Measurements from ENCODE around the gene TRAK2.

- no peak for TF ChIP-seq EZH2 (IDR thresholded peaks at IDR 0.05; ENCODE audit: low read depth, unreplicated experiment)
- no peak for TF ChIP-seq CTCF (conservative IDR thresholded peaks at IDR 0.05; ENCODE audit: low read depth in 2 of 2)
- TF ChIP-seq POLR2AphosphoS5 (IDR thresholded peaks at IDR 0.05; ENCODE audit: low read depth): no peak
- no peak for TF ChIP-seq CREB1 (CRISPR knock-in tag; IDR thresholded peaks at IDR 0.05; ENCODE audit: low read depth)
Observed at GRCh38 chr2:201482543-201482942, 31.3 kb upstream of the TRAK2 start.

Measured in GM23338 (cell line).